GM21529 (cell line): ENCODE measurements around the gene LPO.

ENCODE experiments used
- ATAC-seq: cut with Tn5 transposase; IDR thresholded peaks from one replicate; pipeline ENCODE4 v1.9.1; 2021; ENCODE audit not compliant: unreplicated experiment

LPO gene

DNA sequence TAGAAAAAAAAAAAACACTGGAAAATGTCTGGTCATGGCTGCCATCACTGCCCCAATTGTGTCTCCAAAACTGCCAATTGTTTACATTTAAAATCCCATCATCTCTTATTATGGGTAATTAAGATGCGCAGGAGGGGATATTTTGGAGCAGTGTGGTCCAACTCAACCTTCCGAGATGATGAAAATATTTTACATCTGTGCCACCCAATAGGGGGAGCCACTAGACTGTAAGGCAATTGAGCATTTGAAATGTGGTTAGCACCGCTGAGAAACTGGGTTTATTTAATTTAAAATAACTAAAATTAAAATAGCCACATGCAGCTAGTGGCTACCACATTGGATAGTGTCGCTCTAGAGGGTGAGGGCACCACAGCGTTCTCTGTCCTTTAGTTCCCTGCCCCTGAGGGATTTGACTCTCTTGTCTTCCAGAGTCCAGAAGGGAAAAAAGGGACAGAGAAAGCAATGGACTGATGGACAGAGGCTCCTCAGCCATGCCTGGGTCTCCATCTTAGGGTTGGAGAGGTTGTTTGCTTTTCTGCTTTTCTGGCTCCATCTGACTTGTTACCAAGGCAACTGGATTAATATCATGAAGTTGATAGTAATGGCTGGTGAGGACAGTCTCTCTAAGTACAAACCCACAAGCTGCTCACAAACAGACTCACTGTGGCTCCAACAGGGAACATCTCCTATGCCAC, 38.9 kb downstream of the LPO start:
- no peak for ATAC-seq

DNA sequence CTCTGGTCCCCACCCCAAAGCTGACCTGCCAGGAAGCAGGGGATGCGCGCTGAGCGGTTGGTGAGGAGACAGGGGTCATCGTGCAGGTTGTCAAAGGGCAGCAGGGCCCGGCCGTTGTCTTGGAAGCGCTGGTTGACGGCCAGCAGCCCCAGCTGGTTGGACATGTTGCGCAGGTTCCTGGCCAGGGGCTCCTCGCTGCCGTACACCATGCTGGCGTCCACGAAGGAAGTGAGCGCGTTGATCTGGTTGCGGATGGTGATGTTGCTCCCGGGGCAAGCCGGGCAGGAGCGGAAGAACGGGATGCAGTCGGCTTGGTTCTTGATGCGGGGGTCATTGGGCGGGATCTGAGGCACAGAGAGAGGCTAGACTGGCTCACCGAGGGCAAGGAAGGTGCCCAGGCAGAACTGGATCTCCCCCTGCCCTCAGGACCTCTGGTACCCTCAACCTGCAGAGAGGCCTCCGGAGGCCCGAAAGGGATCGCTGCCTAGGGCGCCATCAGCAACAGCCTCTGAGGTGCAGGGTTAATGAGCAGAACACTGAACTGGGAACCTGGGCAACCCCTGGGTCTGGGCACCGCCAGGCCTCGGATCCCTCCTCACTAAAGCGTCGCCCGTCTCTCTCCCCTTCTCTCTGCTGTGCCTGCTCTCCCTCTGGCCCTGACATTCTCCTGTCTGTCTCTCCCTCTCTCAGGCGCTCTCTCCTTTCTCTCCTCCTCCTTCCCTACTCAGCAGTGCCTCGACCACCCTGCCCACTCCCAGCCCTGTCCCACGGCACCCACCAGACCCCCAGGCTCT, 39.6 kb downstream of the LPO start:
- ATAC-seq, result no peak

- no peak for ATAC-seq
Observed at GRCh38 chr17:58278661-58279015, 40.3 kb downstream of the LPO start.

- no peak for ATAC-seq
Observed at GRCh38 chr17:58279016-58279711, 40.8 kb downstream of the LPO start.

- ATAC-seq, result no peak
Observed at GRCh38 chr17:58279736-58280479, 41.5 kb downstream of the LPO start.

DNA sequence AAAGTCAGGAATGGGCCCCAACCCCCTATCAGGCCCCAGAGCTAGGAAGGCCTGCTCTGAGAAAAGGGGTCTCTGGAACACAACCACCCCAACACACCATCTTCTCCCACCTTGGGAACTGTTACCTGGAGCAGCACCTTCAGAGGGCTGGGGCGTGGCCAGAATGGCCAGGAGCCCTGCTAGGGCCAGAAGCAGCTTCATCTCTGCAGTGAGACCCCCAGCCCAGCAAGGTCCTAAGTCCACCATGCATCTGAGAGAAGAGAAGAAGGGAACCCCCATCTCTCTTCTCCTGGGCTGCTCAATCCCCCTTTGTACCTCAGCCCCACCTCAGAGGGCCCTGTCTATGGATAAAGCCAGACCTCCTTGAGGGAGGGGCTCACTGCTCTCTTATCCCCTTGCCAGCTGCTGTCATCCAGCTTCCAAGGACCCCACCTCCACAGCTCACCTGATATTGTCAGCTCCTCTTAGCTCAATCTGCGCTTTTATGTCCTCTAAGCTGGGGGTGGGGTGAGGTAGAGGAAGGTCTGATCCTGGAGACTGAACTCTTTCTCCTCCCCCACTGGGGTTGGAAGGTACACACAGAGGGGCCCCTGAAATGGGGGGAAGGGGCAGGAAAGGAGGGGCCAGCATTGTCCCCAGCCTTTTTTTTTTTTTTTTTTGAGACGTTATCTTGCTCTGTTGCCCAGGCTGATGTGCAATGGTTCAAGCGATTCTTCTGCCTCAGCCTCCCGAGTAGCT, 42.3 kb downstream of the LPO start, which contains the start of gene MPO:
Gene MPO, minus strand, starts transcription at position 456 of the 738 bp plus-strand sequence. Its CDS starts 177 bp downstream, at position 279.
- no peak for ATAC-seq

GRCh38 chr17:58281511-58282011, 43.2 kb downstream of the LPO start:
- no peak for ATAC-seq

DNA sequence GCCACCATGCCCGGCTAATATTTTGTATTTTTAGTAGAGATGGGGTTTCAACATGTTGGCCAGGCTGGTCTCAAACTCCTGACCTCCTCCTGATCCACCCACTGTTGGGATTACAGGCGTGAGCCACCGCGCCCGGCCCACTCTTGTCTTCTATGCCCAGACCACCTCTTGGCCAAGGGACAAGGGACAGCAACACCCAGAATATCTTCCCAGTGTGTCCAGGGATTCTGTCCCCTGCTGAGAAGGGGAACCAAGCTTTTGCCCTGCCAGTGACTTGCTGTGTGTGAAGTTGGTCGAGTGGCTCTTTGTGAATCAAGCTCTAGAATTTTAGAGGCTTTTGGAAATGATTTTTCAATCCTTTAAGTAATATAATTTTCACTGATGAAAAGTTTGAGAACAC, 44.1 kb downstream of the LPO start:
- no peak for ATAC-seq

DNA sequence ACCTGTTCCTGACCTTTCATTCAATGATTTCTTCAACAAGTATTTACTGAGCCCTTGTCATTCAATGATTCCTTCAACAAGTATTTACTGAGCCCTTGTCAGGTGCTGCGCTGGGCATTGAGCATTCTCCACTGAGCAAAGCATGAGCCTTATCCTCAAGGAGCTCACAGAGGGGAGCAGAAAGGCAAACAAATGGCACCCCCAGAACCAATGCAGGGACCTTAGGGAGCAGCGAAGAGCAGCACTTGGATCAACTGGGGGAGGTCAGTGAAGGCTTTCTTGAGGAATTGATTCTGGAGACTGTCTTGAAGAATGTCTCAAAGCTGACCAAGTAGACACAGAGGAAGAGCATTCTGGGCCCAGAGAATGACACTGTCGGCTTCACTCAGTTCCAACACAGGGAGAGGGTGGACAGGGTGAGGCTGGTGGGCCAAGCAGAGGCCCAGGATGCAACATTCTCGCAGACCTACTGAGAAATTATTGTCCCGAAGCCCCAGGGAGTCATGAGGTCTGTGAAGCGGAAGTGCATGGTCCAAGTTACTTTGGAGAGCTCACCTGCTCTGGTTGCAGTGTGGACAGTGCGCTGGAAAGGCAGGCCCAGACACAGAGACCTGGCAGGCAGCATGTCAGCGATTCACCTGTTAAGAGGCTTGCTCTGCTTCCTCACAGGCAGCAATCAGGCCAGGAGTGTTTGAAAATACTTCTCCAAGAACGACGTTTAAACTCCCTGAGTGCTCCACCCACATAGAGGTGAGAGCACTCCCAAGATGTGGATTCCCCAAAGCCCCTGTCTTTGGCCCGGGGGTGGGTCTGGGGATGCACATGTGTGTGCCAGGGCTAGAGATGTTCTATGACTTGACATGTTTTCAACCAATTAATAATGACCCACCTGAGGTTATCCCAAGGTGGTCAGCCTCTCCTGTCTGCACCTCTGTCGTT, 45.6 kb downstream of the LPO start:
- ATAC-seq, result no peak

DNA sequence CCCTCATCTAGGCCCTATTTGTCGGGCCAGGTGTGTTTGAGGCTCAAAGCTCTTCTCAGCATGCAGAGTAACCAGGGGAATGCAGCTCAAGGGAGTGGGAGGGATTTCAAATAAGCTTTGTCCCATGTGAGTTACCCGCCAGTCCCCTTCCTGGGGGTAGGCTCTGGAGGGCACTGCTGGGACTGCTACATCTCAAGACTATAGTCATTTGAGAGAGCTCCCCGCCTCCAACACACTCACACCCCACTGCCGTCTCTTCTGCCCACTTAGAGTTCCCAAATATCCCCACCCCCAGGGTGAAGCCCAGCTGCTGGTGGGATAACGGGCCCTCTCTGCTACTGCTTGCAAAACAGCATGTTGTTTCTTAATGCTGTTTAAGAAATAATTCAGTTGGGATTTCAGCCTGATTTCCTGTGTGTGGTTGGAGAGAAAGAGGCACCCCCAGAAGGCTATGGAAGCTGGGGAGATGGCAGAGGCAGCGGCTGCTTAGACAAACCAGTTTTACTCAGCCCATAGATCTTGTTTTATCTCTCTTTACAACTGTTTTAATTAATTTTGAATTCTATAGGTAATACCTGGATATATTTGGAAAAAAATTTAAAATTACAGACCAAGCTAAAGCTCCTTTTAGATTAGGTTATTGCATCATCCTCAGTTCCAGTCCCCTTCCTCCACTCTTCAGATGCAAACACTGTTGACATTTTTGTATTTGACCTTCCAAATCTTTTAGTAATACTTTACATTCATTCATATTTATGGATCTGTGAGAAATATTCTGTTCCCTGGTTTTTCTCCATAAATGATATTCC, 46.4 kb downstream of the LPO start:
- no peak for ATAC-seq

DNA sequence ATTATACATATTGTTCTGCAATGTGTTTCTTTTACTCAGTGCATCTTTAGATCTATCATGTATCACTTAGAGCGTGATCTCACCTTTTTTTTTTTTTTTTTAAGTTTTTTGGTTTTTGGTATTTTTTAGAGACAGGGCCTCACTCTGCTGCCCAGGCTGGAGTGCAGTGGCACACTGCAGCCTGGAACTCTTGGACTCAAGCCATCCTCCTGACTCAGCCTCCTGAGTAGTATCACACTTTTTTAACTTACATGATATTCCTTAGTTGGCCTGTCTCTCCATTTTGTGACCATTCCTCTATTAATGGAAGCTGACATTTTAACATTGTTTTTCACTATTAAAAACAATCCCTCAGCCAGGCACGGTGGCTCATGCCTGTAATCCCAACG, 47.0 kb downstream of the LPO start:
- no peak for ATAC-seq

DNA sequence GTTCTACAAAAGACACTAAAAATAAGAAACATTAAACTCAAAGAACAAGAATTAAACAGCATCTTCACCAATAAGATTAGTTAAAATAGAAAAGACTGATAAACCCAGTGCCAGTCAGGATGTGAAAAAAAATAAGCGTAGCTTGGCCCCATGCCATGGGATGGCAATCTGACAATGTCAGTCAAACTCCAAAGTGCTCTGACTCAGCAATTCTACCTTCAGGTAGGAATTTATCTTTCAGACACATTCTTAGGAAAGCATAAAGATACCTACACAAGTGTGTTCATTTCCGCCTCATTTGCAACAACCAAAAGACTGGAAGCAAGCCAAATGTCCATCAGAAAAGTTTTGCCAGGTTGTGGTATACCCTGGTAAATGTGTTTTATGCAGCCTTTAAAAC, 51.5 kb downstream of the LPO start:
- no peak for ATAC-seq

- no peak for ATAC-seq
Observed at GRCh38 chr17:58291246-58291645, 52.9 kb downstream of the LPO start.

DNA sequence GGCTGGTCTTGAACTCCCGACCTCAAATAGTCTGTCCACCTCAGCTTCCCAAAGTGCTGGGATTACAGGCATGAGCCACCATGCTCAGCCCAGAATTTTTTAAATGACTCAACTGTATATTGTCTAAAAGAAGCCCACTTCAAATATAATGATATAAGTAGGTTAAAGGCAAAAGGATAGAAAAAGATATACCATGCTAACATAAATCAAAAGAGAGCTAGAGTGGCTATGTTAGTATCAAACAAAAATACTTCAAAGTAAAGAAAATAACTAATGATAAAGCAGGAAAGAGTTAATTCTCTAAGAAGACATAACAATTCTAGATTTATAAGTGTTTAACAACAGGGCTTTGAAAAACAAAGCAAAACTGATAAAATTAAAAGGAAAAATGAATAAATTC, 55.6 kb downstream of the LPO start:
- ATAC-seq, result no peak

DNA sequence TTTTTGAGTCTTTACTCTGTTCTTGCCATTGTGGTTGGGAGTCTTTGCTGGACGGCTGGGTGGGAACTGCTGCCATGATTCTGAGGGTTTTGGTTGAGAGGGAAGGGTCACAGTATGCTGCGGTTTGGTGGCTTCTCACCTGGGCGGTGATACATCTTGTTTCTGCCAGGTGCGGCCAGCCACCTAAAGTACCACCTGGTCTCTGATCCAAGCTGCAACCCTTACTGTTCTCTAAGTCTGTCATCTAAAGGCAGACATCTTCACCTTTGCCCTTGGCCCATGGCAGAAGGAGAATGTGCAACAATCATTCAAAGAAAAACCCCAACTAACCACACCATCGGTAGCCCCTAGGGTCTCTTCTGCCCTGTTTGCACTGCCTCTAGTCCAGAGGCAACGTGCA, 62.0 kb downstream of the LPO start:
- ATAC-seq, result no peak

DNA sequence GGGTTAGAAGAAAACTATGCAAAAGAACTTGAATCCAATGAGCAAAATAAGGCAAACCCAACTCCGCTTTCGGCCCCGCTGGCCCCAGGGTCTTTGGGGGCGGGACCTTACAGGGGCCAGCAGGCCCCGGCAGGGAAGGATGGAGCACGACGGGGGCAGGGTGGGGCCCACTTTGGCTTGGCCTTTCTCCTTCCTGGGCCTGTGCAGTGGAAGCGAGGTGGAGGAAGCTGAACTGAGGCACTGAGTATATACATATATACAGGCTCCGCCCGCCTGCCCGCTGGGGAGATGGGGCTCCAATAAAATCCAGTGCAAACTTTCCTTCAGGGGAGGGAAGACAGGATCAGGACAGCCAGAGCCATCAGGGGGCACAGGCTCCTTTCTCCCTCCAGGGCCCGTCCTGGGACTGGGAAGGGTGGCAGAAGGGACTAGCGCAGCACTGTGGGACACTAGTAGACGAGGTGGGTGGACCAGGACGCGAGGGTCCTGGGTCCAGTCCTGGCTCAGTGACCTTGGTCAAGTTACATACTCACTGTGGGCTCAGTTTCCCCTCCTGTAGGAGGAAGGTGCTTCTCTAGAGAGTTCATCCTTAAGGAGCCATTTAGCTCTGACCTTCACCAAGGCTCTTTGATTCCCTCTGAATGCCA, 63.2 kb downstream of the LPO start:
- no peak for ATAC-seq

- ATAC-seq, result no peak
Observed at GRCh38 chr17:58302171-58302918, 64.0 kb downstream of the LPO start.
